Lung microvascular endothelial cell (primary cell): ENCODE results near the gene BSN. TPM values are rescaled to one million over a fixed set of nuclear protein-coding genes. Genes with fewer than 3 reads are reported as not detected.

Source experiments
- DNase-seq, 2 donors: peaks; one replicate each; pipeline versions ENCODE4 v3.0.0 to v3.0.0-alpha.2; 2010; ENCODE audit warnings: low read depth in 2 of 2
- total RNA-seq: library from RNA; depleted of rRNA; stranded (reverse); fragments of >200 nt; gene quantifications from 2 replicates; pipeline ENCODE4 v1.2.1, GENCODE V29; 2014

The BSN gene
- total RNA-seq, 1 donor from 2014 or later, result under 0.01 TPM

DNA sequence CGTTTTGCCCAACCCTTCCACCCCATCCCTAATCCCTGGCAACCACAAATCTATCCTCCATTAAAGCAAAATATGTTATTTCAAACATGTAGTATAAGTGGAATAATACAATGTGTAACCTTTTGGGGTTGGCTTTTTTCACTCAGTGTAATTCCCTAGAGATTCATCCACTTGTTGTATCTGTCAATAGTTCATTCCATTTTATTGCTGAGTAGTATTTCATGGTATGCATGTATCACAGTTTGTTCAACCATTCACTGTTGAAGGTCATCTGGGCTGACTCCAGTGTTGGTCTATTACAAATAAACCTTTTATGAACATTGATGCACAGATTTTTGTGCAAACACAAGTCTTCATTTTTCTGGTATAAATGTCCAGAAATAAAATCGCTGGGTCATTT lies 38.8 kb downstream of the BSN start:
- no peak for DNase-seq

DNA sequence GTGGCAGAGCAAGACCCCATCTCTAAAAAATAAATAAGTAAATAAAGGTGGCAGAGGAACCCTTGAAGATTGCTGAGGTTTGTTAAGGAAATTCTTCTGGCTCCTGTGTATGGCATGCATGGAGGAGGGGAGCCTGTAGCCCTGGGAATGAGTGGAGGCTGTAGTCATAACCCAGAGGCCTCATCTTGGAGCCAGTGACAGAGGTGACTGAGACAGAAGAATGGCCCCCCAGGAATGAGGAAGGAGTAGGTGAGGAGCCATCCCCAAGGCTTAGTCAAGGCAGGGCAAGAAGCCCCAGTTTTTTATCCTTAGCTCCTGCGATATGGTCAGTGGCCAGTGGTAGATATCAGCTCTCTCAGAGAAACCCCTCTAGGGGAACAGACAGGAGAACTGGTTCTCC lies 46.5 kb downstream of the BSN start:
- DNase-seq, result no peak

DNA sequence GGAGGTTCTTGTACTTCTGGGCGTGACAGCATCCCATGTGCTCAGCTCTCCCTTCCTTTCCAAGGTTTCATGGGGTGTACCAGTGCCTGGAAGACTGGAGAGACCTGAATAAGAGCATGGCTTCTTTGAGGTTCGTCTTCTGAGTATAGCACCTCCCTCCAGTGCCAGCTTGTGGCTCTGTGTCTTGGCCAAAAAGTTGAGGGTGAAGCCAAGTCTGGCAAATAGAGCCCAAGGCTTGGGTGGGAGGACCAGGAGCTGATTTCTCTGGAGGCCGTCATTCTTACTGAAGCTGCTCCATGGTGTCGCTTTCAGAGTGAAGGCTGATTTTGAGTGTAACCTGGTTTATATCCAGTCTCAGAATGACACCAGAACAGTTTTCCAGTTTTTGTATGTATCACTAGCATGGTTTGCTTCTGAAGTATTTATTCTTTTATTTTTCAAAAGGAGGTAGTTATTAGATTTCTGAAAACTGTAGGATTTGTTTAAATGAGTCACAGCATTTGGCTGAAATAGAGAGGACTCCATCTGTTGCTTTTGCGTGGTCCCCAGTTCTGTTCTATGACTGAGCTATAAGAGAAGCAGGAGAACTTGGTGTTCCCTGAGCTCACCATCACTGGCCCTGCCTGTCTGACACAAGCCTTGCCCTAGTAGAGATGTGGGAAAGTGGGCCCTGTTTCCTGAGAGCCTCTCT lies 47.2 kb downstream of the BSN start:
- DNase-seq, result no peak

DNA sequence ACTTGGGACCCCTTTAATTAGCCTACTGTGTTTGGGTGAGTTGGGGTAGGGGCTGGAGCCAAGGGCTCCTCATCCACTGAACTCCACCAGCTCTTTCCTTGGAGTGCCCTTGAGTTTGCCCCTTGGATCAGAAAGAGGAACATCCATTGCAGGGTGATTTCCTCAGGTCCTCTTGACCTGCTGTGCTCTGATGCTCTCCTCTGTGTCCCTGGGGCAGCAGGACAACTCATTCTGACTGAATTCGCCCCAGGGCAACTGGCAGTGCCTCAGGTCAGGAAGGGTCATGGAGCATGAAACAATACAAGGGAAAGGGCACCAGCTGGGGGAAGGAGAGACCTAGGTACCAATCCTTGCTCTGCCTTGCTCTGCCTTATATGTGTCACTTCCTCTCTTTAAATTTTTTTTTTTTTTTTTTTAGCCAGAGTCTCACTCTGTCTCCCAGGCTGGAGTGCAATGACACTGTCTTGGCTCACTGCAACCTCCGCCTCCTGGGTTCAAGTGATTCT lies 47.8 kb downstream of the BSN start:
- no peak for DNase-seq

DNA sequence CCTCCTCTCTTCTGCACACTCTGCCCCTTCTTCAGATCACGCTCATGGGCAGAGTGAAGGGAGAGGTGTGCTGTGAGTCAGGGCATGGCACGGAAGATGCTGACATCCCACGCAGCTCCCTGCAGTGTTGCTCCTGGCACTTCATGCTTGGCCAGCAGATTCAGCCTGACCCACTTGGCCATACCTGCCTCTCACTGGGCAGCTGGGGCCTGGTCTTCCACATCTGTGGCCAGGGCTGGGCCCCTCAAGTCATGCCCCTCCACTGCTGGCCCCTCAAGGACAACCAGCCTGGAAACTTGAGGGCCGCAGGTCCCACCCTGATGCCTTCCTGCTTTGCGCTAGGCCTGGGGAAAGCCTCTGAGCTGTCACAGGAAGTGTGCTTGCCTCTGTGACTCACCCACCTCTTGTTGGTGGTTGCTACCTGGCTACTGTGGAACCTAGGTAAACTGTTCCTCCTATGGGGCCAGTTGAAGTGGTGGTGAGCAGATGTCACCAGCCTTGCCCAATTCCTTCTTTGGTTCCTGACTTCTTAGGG lies 48.7 kb downstream of the BSN start:
- DNase-seq, result peak; percentile 10 to 11

DNA sequence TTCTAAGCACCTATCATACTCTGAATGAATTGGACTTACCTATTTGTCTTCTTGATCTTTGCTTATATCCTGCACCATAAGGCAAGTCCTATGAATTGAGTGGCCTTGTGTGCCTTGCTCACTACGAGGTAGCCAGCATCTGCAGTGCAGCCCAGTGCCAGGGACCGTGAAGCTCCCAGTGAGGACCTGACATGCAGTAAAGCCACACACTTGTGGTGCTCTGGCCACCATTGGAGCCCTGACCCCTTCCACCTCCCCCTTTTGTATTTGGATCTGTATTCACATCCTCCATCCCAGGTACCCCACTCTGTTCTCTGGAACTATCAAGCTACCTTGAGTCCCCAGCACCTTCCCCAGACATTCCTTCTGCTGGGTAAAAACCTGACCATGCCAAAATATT lies 52.1 kb downstream of the BSN start:
- no peak for DNase-seq

DNA sequence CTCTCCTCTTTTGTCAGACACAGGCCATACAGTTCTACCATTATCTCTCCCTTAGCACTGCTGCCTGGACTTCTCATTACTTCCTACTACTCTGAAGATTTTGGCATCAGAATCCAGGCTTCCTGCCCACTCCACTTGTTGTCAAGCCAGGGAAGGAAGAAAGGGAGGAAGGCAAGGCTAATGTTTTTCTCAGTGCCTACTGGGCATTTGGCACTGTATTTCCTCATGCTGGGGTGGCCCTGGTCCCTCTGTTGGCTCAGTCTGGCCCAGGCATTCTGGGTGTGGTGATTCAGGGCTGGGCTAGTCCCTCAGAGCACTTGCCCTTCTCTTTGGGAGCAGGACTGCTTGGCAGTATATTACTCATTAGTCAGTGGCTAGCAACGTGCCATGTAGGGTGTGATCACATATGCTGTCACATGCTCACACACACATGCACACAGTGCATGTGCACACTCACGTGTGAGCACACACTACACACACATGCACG lies 52.9 kb downstream of the BSN start:
- DNase-seq, result no peak

DNA sequence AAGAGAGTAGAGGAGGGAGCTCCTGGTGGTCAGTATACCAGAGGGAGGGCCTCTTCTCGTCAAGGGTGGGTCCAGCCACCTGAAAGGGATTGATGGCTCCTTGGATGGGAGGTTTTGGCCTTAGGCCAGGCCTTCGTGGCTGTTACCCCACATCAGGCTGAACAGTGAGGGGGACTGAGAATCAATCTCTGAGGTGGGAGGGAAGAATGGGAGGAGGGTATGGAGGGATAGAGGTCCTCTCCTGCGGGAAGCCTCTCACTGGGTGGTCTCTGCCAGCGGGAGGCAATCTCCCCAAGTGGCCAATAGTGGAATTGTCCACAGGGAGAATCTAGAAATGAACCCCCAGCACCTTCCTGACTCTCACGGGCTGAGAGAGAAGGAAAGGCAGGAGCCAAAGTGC lies 53.5 kb downstream of the BSN start:
- no peak for DNase-seq

DNA sequence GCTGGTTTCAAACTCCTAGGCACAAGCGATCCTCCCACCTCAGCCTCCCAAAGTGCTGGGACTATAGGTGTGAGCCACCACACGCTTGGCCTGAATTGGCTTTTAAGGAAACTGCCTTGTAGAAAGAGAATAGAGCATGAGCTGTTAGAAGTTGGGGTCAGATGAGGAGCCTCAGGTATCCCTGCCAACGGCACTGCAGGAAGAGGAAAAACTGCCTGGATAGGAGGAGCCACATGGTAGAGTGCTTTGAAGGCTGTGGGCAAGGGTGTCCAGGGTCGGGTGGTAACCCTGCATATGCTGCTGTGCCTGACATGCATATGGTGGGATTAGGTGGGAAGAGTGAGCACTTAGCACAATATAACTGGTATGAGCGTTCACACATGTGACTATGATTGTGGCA lies 55.0 kb downstream of the BSN start:
- no peak for DNase-seq

DNA sequence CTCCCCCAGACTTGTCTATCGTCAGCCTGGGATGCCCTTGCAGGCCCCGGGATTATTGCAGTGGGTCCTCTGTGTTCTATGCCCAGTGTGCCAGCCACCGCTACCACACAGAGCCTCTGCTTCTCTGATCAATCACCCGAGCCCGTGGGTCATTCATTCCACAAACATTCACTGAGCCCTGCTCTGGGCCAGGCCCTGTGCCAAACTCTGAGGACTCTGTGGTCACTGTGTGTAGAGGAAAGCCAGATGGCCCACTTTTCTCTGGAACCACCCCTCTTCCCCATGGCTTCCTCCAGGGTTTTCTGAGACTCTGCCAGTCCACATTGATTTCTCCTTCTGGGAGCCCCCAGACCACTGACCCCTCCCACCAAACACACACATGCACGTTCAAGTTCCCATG lies 55.5 kb downstream of the BSN start:
- no peak for DNase-seq

DNA sequence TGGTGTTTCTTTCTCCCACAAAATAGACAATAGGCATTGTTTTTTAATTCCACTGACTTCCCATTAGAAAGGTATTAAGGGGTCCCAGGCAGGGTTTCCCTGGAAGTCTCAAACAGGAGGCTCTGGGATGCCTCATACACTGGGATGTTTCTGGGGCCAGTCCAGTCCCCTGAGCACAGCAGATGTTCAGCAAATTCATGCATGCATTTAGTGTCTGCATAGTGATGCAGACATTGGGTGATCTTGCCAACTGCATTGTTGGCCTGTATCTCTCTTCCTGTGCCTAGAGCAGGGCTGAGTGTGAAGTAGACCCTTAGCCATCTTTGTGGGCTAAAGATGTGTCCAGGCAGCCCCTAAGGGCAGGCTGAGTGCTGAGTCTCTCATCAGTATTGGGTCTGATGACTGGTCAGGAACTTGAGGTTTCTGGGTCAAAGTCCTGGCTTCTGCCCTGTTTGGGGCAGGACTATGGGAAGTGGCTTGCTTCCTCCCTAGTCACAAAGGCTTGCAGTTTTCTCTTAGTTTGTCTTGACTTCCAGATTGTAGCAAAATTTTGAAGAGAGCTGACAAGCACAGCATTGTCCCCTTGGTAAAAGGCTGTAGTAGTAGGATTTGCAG lies 56.5 kb downstream of the BSN start:
- no peak for DNase-seq

DNA sequence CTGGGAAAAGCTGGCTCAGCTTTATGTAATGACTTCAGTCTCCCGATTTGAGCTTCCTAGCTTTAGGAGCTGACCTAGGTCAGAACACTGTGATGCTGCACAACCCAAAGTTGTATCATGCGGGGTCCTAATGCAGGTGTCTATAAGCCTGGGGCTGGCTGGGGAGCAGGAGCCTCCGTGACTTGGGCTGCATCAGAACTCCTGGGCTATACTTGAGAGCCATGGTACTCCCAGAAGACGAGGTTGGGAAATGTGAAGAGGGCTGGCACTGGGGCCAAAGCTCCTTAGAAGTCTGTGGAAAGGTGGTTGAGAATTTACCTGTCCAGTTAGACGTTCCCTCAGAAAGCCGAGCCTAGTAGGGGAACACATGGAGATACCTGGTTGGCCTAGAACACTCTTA lies 57.0 kb downstream of the BSN start:
- DNase-seq, result no peak

DNA sequence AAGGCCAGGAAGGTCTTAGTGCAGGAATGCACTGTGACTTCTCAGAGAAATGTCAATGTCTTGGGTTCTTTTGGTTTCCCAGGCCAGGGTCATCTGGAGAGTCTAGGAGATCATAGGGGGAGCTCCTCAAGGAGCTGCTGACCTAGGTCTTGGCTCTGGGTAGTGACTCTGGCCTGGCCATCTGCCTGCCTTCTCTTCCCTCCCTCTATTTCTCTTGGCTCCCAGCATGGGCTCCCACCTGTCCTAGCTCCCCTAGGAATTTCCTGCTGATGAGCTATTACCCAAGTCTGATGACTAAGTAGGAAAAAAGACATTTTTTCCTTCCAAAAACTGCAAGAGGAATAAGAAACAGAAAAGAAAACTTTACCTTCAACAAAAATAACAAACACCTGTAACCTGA lies 57.4 kb downstream of the BSN start:
- no peak for DNase-seq

DNA sequence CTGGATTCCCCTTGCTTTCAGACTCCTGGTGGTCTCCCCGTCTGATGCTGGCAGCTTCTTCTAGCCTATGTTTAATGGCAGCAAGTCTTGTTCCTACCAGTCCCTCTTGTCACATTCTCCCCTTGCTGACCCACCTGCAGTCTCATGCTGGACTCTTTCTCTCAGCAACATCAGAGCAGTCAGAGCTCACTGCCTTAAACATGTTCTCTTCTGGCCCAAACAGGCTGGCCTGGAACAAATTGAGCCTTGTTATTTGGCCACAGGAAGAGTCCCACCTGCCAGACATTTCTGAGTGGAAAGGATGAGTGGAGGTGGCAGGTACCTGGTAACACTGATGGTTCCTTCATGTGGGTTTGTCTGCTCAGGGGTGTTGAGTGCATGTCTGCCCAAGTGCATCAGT lies 60.7 kb downstream of the BSN start:
- DNase-seq, result no peak

DNA sequence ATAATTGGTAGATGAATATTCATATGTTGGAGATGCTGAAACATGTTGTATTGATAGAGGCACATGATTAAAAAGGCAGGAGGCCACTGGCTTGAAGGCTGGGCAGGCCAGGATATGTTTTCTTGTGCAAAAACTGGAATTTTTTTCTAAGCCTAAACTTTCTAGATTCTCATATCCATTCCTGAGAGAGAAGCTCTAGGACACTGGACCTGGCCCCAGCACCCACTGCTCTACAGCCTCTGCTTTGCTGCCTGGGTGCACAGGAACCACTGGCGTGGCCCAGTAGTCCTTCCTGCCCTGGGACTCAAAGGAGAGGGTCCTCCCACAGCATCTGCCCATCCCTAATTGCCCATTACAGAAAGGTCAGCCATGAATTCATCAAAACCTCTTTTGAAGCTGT lies 61.8 kb downstream of the BSN start:
- DNase-seq, result no peak

DNA sequence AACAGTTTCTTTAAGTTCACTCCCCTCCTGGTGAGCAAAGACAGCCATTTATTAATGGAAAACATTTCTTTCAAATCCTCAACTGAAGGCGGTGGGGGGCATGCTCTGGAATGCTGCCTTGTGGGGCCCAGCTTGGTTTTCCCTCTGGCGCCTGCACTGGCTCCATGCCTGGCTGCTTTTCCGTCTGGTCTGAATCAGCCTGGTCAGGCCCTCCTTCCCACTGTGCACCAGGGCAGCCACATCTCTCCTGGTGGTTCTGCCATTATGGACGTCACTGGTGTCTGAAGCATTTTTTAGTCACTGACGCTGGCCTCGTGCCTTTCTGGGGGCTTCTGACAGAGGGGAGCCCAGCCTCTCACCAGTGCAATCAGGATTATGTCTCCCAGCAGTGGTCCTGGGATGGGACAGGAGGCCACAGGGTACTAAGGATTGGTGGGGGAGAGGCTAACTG lies 62.2 kb downstream of the BSN start:
- DNase-seq, result no peak

DNA sequence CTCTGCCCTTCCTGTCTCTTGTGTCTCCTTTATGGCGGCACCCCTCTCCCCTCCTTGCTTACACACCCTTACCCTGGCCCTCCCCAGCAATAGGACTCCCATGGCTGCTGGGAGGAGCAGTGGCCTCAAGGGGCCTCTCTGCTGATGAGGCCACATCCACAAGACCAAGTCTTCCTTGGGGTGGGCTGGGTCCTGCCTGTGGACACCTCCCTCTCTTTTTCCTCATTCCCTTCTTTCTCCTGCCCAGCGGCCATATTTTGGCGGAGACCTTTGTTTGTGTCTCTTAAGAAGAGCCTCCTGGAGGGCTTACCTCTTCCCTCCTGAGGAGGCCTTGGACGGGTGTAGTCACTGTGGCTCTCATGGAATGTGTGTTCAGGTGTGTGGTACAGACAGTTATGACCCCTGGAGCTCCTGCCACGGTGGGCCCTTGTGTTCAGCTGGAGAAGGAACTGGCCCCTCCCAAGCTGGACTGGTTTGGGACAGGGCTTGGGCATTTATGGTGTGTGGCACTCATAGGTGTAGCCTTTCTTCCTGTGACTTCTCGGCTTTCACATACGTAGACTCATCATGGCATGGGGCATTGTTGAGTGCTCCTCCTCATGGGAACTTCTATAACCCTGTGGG lies 63.2 kb downstream of the BSN start:
- no peak for DNase-seq

DNA sequence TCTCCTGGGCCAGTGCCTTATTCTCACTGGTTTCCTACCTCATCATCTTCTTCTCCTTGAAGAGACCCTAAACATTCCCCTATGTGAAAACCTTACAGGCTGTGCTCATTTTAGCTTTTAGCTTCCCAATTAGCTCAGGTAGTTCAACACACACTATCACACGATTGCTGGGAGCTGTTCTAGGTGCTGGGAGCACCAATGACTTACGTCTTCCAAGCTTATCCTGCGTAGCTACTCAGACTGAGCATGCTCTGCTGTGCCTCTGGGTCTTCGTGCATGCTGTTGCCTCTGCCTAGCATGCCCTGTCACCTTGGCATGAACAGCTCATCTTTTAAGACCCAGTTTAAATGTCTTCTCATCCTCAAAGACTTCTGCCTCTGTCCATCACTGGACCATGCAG lies 64.1 kb downstream of the BSN start:
- DNase-seq, result no peak

DNA sequence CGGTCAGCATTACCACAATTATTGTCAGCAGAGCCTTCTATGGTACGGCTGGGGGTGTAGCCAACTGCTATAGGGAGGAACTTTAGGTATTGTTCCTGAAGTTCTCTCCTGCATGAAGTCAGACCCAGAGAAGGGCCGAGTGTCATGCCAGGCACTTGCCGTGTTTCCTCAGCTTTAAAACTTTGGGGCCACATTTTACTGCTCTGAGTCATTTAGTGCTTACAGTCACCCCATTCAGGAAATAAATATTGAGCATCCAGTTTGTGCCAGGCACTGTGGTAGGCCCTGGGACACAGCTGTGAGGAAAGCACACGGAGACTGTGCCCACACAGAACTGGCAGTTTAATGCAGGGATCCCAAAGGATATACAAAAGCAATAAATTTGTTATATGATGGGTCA lies 65.4 kb downstream of the BSN start:
- DNase-seq, result no peak

DNA sequence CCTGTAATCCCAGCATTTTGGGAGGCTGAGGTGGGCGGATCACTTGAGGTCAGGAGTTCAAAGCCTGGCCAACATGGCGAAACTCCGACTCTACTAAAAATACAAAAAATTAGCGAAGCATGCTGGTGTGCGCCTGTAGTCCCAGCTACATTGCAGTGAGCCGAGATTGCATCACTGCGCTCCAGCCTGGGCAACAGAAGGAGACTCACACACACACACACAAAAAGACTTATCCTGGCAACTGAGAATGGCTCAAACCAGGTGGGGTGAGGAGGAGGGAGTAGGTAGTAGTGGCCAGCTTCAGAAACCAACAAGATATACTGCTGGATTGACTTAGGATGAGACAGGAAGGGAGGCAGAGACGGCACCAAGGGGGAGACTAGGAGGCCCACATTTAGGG lies 66.5 kb downstream of the BSN start:
- DNase-seq, result no peak

DNA sequence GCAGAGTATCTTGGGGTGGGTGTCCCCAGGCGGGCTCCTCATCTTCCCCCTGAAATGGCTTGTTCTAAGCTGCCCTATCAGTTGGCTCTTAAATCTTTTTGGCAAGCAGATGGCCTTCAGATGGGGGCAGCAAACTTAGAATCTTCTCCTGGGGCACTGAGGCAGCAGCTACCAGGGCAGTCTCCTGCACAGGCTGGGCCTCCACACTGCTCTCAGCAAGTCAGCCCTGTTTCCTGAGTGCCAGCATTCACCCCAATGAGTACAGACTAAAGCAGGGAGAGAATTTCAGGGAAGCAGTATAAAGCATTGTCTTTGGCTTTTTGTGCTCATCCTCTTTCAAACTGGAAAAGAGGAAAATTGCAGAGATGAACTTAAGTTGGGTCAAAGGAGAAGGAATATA lies 68.8 kb downstream of the BSN start:
- DNase-seq, result no peak

DNA sequence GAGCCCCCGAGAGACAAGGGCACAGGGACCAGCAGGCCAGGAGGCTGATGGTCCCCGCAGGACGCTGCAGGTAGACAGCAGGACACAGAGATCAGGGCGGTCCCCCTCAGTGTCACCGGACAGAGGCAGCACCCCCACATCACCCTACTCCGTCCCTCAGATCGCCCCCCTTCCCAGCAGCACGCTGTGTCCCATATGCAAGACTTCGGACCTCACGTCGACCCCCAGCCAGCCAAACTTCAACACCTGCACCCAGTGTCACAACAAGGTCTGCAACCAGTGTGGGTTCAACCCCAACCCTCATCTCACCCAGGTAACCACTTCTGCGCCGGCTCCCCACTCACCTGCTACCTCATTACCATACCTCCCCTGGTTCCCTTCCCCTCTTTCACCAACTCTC lies 70.8 kb downstream of the BSN start:
- DNase-seq, result no peak
